SIG-M5 (cell line): ENCODE results near the gene FKBP2.

Experiments
- DNase-seq: peaks from one replicate; lab custom pipeline; 2025; lab: John Stamatoyannopoulos, UW

The FKBP2 gene

GRCh38 chr11:64249563-64250414, 8.9 kb downstream of the FKBP2 start:
- no peak for DNase-seq

DNA sequence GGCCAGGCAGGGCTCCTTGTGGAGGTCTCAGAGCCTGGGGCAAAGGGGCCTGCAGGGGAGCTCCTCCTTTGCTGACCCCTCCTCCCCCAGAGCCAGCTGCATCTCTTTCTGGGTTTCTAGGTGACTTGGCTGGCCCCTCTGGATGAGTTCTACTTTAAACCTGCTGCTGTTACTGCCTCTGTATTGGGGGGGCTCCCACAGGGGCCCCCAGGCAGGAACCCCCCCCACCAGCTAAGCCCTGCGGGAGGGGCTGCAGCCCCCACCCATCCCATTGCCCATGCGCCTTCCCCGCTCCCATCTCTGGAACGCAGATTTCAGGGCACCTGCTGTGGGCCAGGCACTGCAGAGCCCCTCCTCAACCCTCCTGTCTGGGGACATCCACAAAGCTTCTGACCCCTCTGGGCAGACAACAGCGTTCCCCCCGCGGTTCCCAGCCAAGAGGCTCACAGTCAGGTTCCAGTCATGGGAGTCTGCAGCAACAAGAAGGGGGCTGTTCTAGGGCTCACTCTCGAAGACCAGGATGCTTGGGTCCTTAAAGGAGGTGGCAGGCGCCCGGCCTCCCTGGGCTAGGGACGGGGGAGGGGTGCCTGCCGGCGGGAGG, 9.6 kb downstream of the FKBP2 start:
- DNase-seq: no peak

DNA sequence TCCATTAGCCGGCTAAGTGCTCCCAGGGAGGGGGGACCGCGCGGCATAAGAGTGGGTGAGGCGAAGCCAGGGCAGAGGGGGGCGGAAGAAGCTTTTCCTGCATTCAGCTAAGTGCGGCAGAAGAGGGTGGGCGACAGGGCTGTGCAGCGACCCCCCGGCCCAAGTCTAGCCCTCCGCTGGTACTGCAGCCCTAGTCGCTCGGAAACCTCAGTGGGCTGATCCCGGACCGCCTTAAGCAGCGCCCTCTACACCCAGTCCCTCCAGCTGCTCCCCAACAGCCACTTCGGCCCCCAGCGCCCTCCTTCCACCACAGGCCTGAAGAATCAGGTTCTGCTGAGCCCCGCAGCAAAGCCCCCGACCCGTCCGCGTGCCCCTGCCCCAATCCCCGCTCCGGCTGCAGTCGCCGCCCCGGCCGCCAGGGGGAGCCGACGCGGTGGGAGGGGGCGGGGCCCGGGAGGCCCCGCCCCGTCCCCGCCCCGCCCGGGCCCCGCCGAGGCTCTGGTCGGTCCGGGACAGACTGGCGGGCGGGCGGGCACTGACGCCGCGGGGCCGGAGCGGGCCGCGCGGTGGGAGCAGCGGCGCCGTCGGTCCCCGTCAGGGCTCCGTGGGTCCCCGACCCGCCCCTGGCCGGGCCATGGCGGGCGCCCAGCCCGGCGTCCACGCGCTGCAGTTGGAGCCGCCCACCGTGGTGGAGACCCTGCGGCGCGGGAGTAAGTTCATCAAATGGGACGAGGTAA, 10.3 kb downstream of the FKBP2 start, which contains the start of gene PLCB3:
PLCB3 (plus strand) TSS at position 515 of the 737 bp plus-strand sequence; CDS start at position 635, 120 bp downstream.
- DNase-seq: no peak

DNA sequence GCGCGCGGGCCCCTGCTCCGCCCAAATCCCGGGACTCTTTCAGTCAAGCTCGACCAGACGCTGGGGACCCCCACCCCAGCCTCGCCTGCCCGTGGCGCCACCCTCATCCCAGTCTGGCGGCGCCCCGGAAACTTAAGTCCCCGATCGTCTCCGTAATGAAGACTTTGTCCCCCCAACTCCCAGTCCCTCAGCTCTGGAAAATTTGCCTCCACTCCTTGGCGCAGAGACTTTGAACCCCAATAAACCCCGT, 10.8 kb downstream of the FKBP2 start:
- DNase-seq: no peak

GRCh38 chr11:64252003-64252872, 11.3 kb downstream of the FKBP2 start:
- DNase-seq: no peak

DNA sequence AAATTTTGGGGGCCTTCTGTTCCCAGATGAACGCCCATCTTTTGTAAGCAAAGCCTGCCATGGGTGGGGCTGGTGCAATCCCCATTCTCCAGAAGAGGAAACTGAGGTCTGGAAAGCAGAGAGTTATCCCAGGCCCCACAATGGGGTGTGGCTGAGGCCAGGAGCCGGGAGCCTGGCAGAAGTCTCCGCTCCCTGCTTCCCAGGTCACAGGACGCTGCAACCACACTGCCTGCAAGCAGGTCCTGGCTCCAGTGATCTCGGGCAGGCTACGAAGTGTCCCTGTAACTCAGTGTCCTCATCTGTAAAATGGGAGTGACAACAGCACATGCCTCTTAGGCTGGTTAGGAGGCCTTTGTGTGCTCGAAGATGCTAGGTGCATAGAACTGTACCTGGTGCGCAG, 12.1 kb downstream of the FKBP2 start:
- DNase-seq: no peak

DNA sequence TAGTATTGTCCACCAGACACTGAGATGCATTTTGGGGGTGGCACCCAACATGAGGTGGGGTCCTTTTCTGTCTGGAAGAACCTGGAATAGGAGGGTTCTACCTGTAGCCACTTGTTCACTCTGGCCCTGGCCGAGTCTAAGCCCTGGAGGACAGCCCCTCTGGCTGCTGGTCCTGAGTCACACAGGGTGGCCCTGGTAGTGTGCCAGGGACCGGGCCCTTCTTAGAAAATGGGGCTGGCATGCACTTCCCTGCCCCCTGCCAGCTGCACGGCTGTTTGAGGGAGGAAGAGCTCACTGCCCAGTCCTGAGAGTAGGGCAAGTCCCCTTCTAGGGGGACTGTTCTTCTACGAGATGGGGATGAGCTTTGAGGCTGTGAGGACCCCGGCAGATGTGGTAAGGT, 12.6 kb downstream of the FKBP2 start:
- no peak for DNase-seq

- no peak for DNase-seq
Measured at GRCh38 chr11:64254326-64254725, 13.4 kb downstream of the FKBP2 start.

- no peak for DNase-seq
Measured at GRCh38 chr11:64255135-64256128, 14.5 kb downstream of the FKBP2 start.

- no peak for DNase-seq
Measured at GRCh38 chr11:64256300-64256699, 15.4 kb downstream of the FKBP2 start.

DNA sequence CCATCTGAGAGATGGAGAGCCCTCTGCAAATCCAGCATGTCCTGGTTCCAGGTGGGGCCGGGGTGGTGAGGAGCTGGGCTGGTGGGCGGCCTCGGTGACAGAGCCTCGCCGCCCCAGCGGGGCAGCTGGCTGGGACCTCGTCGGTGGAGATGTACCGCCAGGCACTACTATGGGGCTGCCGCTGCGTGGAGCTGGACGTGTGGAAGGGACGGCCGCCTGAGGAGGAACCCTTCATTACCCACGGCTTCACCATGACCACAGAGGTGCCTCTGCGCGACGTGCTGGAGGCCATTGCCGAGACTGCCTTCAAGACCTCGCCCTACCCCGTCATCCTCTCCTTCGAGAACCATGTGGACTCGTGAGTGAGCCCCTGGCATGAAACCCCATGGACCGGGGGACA, 17.5 kb downstream of the FKBP2 start:
- no peak for DNase-seq

GRCh38 chr11:64258946-64259532, 18.1 kb downstream of the FKBP2 start:
- DNase-seq: no peak

- no peak for DNase-seq
Measured at GRCh38 chr11:64259533-64260067, 18.7 kb downstream of the FKBP2 start.

GRCh38 chr11:64260147-64260708, 19.3 kb downstream of the FKBP2 start:
- no peak for DNase-seq

- no peak for DNase-seq
Measured at GRCh38 chr11:64261556-64262080, 20.7 kb downstream of the FKBP2 start.

DNA sequence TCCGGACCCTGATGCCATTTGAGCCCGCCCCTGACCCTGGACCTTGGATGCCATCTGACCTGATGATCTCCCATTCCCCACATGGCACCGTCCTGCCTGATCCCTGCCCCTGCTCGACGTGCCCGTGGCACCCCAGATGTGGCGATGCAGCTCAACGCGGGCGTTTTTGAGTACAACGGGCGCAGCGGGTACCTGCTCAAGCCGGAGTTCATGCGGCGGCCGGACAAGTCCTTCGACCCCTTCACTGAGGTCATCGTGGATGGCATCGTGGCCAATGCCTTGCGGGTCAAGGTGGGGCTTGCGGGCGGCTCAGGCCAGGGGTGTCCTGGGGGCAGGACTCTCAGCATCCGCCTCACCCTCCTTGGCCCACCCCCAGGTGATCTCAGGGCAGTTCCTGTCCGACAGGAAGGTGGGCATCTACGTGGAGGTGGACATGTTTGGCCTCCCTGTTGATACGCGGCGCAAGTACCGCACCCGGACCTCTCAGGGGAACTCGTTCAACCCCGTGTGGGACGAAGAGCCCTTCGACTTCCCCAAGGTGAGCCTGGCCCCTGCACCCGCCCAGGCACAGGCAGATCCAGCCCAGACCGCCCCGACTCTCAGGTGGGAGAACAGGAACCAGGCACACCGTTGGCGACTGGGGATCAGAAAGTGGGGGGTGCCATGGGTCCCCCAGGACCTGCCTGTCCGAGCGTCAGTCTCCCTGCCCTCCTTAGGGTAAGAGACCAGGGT, 21.5 kb downstream of the FKBP2 start:
- DNase-seq: no peak

DNA sequence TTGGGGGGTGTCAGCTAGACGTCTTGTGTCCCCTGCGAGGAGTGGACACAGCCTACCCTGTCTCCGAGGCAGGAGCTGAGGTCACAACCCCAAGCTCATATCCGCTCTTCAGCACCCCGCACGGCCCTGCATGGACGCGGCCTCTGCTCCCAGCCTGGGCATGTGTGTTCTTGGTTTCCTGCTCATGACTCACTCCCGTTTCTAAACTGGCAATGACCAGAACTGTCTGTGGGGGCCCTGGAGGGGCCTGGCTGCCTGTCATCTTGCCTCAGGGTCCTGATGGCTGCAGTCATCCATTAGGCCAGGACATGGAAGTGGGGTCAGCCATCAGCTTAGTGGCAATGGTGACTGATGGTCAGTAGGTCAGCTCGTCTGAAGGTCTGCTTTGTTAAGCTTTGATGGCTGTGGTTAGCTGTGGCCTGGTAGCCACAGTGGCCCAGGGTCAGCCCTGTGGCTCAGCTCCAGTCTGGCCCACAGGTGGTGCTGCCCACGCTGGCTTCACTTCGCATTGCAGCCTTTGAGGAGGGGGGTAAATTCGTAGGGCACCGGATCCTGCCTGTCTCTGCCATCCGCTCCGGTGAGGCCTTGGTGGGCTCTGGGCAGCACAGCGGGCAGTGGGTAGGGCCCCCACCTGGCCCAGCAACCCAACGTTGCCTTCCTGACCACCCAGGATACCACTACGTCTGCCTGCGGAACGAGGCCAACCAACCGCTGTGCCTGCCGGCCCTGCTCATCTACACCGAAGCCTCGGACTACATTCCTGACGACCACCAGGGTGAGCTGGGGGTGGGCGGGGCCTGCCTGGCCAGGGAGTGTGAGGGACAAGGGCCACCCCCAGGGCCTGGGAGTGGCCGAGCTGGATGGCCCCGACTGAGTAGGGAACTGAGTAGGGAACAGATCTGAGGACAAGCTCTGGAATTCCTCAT, 22.4 kb downstream of the FKBP2 start:
- no peak for DNase-seq

DNA sequence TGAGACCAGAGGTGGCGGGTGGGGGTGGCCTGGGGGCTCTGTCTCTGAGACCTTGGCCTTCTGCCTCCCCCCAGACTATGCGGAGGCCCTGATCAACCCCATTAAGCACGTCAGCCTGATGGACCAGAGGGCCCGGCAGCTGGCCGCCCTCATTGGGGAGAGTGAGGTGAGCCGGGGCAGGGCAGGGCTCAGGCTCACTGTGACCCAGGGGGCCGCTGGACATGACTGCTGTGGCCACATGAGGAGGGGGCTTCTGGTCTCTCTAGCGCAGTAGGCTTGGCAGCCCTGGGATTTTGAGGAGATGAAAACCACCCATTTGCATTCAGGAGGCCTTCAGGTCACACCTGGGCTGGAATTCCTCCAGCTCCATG, 23.0 kb downstream of the FKBP2 start:
- no peak for DNase-seq
